HepG2 (cell line): Measurements from ENCODE around the gene CCDC30. TPM values are rescaled to one million over a fixed set of nuclear protein-coding genes. Genes with fewer than 3 reads are reported as not detected.

Experiments used
- ATAC-seq: fragments of 200-7000 bp; cut with Tn5 transposase; 3 replicates; pipeline ENCODE4 v1.9.1; 2020; ENCODE audit warnings: mild to moderate bottlenecking, moderate library complexity
- BruUV-seq: library from RNA; stranded (reverse); fragments of 400-500 nt; replicated peaks from 2 replicates; lab custom pipeline; 2021; lab: Mats Ljungman, UMichigan
- CTCF ChIA-PET: fragments of 300-600 bp; formaldehyde crosslinking; extraction: SDS; loops from one replicate; lab custom pipeline; 2021; ENCODE audit warnings: low total read pairs, inconsistent platforms, low intra/inter-chr PET ratio; lab: Yijun Ruan, JAX
- POLR2A ChIA-PET: fragments of 350-600 bp; sonication (Branson Sonifier 250); formaldehyde crosslinking; loops from one replicate; lab custom pipeline; 2020; ENCODE audit warnings: antibody characterized with exemption, inconsistent platforms; lab: Yijun Ruan, JAX
- DNase-seq: peaks from one replicate; pipeline ENCODE4 v3.0.0-alpha.2; 2015; ENCODE audit warnings: low spot score
- FAIRE-seq: peaks from 3 replicates; lab custom pipeline; 2011; peaks lifted over from hg19 to GRCh38; lab: Jason Lieb, UNC
- H2AFZ ChIP-seq: one replicate; pipeline ENCODE4 v1.6.1; 2011; ENCODE audit warnings: low read length, inconsistent platforms
- H3K27ac ChIP-seq: fragments of 300-600 bp; 3 replicates; pipeline ENCODE4 v1.8.0; 2011; ENCODE audit warnings: mixed run types, mild to moderate bottlenecking, mixed read lengths, low read length, inconsistent platforms; ENCODE audit not compliant: insufficient read depth; ENCODE audit errors: extremely low read length
- H3K27me3 ChIP-seq, 2 experiments: fragments of 200-600 bp in 1 of 2; 2 replicates in 1 of 2; 3 replicates in 1 of 2; pipeline versions ENCODE4 v1.6.0 to v1.8.0; 2011; ENCODE audit warnings: low read length in 2 of 2, mild to moderate bottlenecking in 2 of 2, moderate library complexity in 2 of 2, inconsistent platforms in 1 of 2; ENCODE audit not compliant: insufficient read depth in 2 of 2, control insufficient read depth in 1 of 2
- H3K36me3 ChIP-seq, 2 experiments: fragments of 200-600 bp in 1 of 2; replicated peaks in 1 of 2; 2 replicates in 1 of 2; 3 replicates in 1 of 2; pipeline versions ENCODE4 v1.5.1 to v1.8.0; 2011; ENCODE audit warnings: low read length in 2 of 2, inconsistent platforms in 1 of 2; ENCODE audit not compliant: insufficient read depth in 2 of 2, control insufficient read depth in 1 of 2
- H3K4me1 ChIP-seq: 2 replicates; pipeline ENCODE4 v1.5.1; 2012; ENCODE audit warnings: low read length, inconsistent platforms; ENCODE audit not compliant: insufficient read depth
- H3K4me2 ChIP-seq: 2 replicates; pipeline ENCODE4 v1.6.0; 2011; ENCODE audit warnings: low read depth, low read length, inconsistent platforms
- H3K4me3 ChIP-seq, 3 experiments: fragments of 200-600 bp in 1 of 3; sonication (generic), shearing (Covaris generic) in 1 of 3; replicated peaks in 1 of 3; 2 replicates each; pipeline ENCODE4 v1.5.1; 2011 to 2016; ENCODE audit warnings: low read length in 3 of 3, inconsistent platforms in 2 of 3, low read depth in 2 of 3, mild to moderate bottlenecking in 2 of 3, control low read depth in 1 of 3, mixed read lengths in 1 of 3; ENCODE audit not compliant: insufficient read depth in 1 of 3
- H3K79me2 ChIP-seq: one replicate; pipeline ENCODE4 v1.6.1; 2011; ENCODE audit warnings: low read length, inconsistent platforms; ENCODE audit not compliant: insufficient read depth
- H3K9ac ChIP-seq: 2 replicates; pipeline ENCODE4 v1.6.0; 2011; ENCODE audit warnings: mild to moderate bottlenecking, low read depth, low read length, inconsistent platforms; ENCODE audit not compliant: insufficient read depth
- H3K9me3 ChIP-seq: 2 replicates; pipeline ENCODE4 v1.5.1; 2012; ENCODE audit warnings: mild to moderate bottlenecking, low read length
- H4K20me1 ChIP-seq: 2 replicates; pipeline ENCODE4 v1.6.0; 2011; ENCODE audit warnings: inconsistent platforms, mild to moderate bottlenecking, low read length, moderate library complexity; ENCODE audit not compliant: insufficient read depth
- ATF7 ChIP-seq, 2 experiments: fragments of 450-650 bp in 1 of 2; sonication (generic) in 1 of 2; formaldehyde crosslinking in 1 of 2; IDR thresholded peaks; 2 replicates each; pipeline versions ENCODE4 v1.4.0 to v1.6.1; 2016 to 2020; ENCODE audit warnings: antibody characterized with exemption in 1 of 2, mild to moderate bottlenecking in 1 of 2, missing genetic modification reagents in 1 of 2
- DNMT1 ChIP-seq: sonication (generic); formaldehyde crosslinking; IDR thresholded peaks from 2 replicates; pipeline ENCODE4 v1.5.1; 2020; ENCODE audit warnings: mild to moderate bottlenecking, missing genetic modification reagents
- FOXP1 ChIP-seq, 2 experiments: fragments of 450-650 bp in 1 of 2; IDR thresholded peaks; 2 replicates each; pipeline ENCODE4 v1.6.1; 2017 to 2018; ENCODE audit warnings: antibody characterized with exemption in 1 of 2
- NR2F6 ChIP-seq, 2 experiments: IDR thresholded peaks; 2 replicates each; pipeline ENCODE4 v1.6.1; 2016; ENCODE audit warnings: antibody characterized with exemption in 1 of 2, mild to moderate bottlenecking in 1 of 2
- PAX8 ChIP-seq: sonication (generic); formaldehyde crosslinking; IDR thresholded peaks from 2 replicates; pipeline ENCODE4 v1.8.0; 2022; ENCODE audit warnings: mild to moderate bottlenecking, missing genetic modification reagents, borderline replicate concordance
- SAP130 ChIP-seq: IDR thresholded peaks from 2 replicates; pipeline ENCODE4 v1.6.1; 2016; ENCODE audit warnings: low read depth
- ZBTB21 ChIP-seq: sonication (generic); formaldehyde crosslinking; IDR thresholded peaks from 2 replicates; pipeline ENCODE4 v1.4.0; 2020; ENCODE audit warnings: missing genetic modification reagents
- ZNF20 ChIP-seq: sonication (generic); formaldehyde crosslinking; IDR thresholded peaks from 2 replicates; pipeline ENCODE4 v1.4.0; 2020; ENCODE audit warnings: mild to moderate bottlenecking, moderate library complexity, missing genetic modification reagents
- ZNF292 ChIP-seq: sonication (generic); formaldehyde crosslinking; IDR thresholded peaks from 2 replicates; pipeline ENCODE4 v1.8.1; 2022; ENCODE audit warnings: mild to moderate bottlenecking, low read depth, missing genetic modification reagents, borderline replicate concordance
- ZNF383 ChIP-seq: sonication (generic); formaldehyde crosslinking; IDR thresholded peaks from 2 replicates; pipeline ENCODE4 v1.4.0; 2020; ENCODE audit warnings: missing genetic modification reagents, mild to moderate bottlenecking, borderline replicate concordance
- ZNF484 ChIP-seq: sonication (generic); formaldehyde crosslinking; IDR thresholded peaks from 2 replicates; pipeline ENCODE4 v1.5.1; 2020; ENCODE audit warnings: mild to moderate bottlenecking, low read depth, missing genetic modification reagents, borderline replicate concordance
- ZNF652 ChIP-seq: IDR thresholded peaks from 2 replicates; pipeline ENCODE4 v1.6.1; 2016; ENCODE audit warnings: low read depth, borderline replicate concordance
- ZNF670 ChIP-seq: sonication (generic); formaldehyde crosslinking; IDR thresholded peaks from 2 replicates; pipeline ENCODE4 v1.8.0; 2022; ENCODE audit warnings: mild to moderate bottlenecking, missing genetic modification reagents, borderline replicate concordance
- ZNF720 ChIP-seq: sonication (generic); formaldehyde crosslinking; IDR thresholded peaks from 2 replicates; pipeline ENCODE4 v1.4.0; 2020; ENCODE audit warnings: missing genetic modification reagents
- WGBS: methylation state at CpG from one replicate; pipeline ENCODE4 v1.1.6; 2017; ENCODE audit warnings: low lambda C conversion rate; 5-methylcytosine and 5-hydroxymethylcytosine counted together
- in situ Hi-C: cut with HindIII; loops from 2 replicates; pipeline ENCODE4 v1.10.0; 2017; ENCODE audit warnings: low pct_unique_long_range_greater_than_20kb; ENCODE audit not compliant: extremely low pct_ligation_motif_present
- intact Hi-C: fragments of 100-400 bp; cut with micrococcal nuclease; formaldehyde crosslinking; loops from one replicate; pipeline ENCODE4 v1.10.0; 2022; ENCODE audit not compliant: unreplicated experiment
- polyA plus RNA-seq, 8 experiments: library from polyadenylated mRNA; depleted of rRNA in 3 of 8; stranded (reverse) in 7 of 8; unstranded in 1 of 8; fragments of >200 nt; fragmentation: Illumina TruSeq in 4 of 8; extraction: Trizol in 4 of 8; gene quantifications; 2 replicates each; pipeline versions ENCODE4 v1.2.1 to v1.2.3, GENCODE V29; 2011 to 2016; ENCODE audit warnings: low read depth in 4 of 8, missing spikeins in 1 of 8, mixed read lengths in 1 of 8; ENCODE audit not compliant: insufficient read depth in 1 of 8
- total RNA-seq, 5 experiments: library from RNA; depleted of rRNA; stranded (reverse); fragments of >200 nt; fragmentation: Illumina TruSeq; extraction: Trizol; gene quantifications; 2 replicates each; pipeline ENCODE4 v1.2.3, GENCODE V29; 2016; ENCODE audit warnings: low read depth in 1 of 5
- TF ChIP-seq, protein P1 (sequence below): sonication (generic); formaldehyde crosslinking; IDR thresholded peaks from 2 replicates; pipeline ENCODE4 v1.4.0; 2020; ENCODE audit warnings: missing genetic modification reagents

The CCDC30 gene
- total and polyA plus RNA-seq, 2 of the 13 experiments (the other 11 are each of a cell fraction or from before 2014, with no cell fraction given), result 0.25 to 0.77 TPM

DNA sequence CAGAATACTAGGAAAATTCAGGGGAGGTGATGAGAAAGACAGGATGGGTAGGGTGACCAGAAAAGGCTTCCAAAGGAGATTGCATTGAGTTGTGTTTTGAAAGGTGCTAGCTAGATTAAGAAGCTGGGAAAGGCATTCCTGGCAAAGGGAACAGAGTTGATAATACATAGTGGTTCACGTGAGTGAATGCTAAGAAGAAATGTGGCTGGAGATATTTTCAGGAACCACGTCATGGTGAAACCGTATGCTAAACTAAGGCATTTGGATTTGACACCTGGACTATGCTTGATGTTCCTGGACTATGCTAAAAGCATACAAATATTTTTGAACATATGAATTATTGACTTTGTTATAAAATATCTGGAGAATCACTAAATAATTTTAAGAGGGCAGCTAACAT is 14.7 kb downstream of the CCDC30 start:
- H3K27ac ChIP-seq, result no peak overlapping the region
- H3K4me3 ChIP-seq, result no peak overlapping the region
- no peaks in the 10 kb centered on the region for H3K79me2 ChIP-seq
- no peaks in the 10 kb centered on the region for H4K20me1 ChIP-seq
- no peaks in the 10 kb centered on the region for H3K4me1 ChIP-seq
- WGBS, result 37% methylated on average over 3 of the region's 3 CpGs
- in situ Hi-C loops, result no loop called here
- TF ChIP-seq, protein P1, sequence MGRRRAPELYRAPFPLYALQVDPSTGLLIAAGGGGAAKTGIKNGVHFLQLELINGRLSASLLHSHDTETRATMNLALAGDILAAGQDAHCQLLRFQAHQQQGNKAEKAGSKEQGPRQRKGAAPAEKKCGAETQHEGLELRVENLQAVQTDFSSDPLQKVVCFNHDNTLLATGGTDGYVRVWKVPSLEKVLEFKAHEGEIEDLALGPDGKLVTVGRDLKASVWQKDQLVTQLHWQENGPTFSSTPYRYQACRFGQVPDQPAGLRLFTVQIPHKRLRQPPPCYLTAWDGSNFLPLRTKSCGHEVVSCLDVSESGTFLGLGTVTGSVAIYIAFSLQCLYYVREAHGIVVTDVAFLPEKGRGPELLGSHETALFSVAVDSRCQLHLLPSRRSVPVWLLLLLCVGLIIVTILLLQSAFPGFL, result no peak
- TF ChIP-seq ZNF720 (CRISPR knock-in tag) (no peak), ZBTB21 (CRISPR knock-in tag) (no peak), ATF7 (IDR thresholded peaks at IDR 0.05) (no peak), ATF7 (CRISPR knock-in tag; IDR thresholded peaks at IDR 0.05) (no peak), FOXP1 (IDR thresholded peaks at IDR 0.05) (no peak), FOXP1 (CRISPR knock-in tag; IDR thresholded peaks at IDR 0.05) (no peak), PAX8 (no peak), DNMT1 (CRISPR knock-in tag) (no peak), ZNF670 (CRISPR knock-in tag) (no peak), ZNF383 (CRISPR knock-in tag) (no peak), NR2F6 (IDR thresholded peaks at IDR 0.05) (no peak), NR2F6 (CRISPR knock-in tag; IDR thresholded peaks at IDR 0.05) (no peak), ZNF20 (CRISPR knock-in tag) (no peak), SAP130 (no peak), ZNF292 (CRISPR knock-in tag) (no peak), ZNF484 (CRISPR knock-in tag) (no peak), ZNF652 (CRISPR knock-in tag) (no peak)
- TF ChIP-seq, all 625 proteins: peak for 0
- H3K36me3 ChIP-seq, result no peaks in the 10 kb centered on the region
- no peak for ATAC-seq
- intact Hi-C loops, result no loop called here
- no peaks in the 10 kb centered on the region for H3K27me3 ChIP-seq
- DNase-seq, result no peak
- ChIA-PET POLR2A (no interaction called here), CTCF (no interaction called here)
- no peak for FAIRE-seq
- no peak overlapping the region for H3K9ac ChIP-seq
- H3K9me3 ChIP-seq, result no peaks in the 10 kb centered on the region
- no peak overlapping the region for H2AFZ ChIP-seq
- BruUV-seq, result no TSS peak
- no peak overlapping the region for H3K4me2 ChIP-seq
